ENCODE results near the gene SPATA16.

DNA sequence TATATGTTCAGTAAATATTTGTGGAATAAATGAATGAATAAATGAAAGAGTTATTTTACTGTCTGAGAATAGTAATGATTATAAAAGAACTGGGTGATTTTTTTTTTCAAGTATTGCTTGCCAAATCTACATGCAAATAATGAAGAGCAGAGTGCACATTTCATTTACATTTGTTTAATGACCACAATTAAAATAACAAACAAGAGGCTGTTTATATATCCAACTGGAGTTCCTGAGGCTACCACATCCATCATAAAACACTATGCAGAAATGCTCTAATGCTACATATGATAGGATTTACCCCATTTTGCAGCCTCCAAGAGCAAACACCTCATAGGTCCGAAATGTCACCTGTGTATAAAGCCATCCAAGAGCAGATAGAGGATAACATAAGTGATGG lies 266.0 kb downstream of the SPATA16 start:
- no peak for TF ChIP-seq POLR2A (IDR thresholded peaks at IDR 0.05; ENCODE audit: low read depth, low read length)
- TF ChIP-seq CTCF (IDR thresholded peaks at IDR 0.05; ENCODE audit: extremely low read depth in 1 of 2, insufficient read depth in 1 of 2, low read depth in 1 of 2, low read length in 2 of 2): no peak
- TF ChIP-seq JUN (IDR thresholded peaks at IDR 0.05; ENCODE audit: borderline replicate concordance, insufficient read depth, insufficient read length, low read depth): no peak
- TF ChIP-seq MAX (IDR thresholded peaks at IDR 0.05; ENCODE audit: insufficient read depth, insufficient read length): no peak
- no peak for TF ChIP-seq EZH2 (IDR thresholded peaks at IDR 0.05; ENCODE audit: borderline replicate concordance, low read depth, low read length, severe bottlenecking)
- TF ChIP-seq MYC (IDR thresholded peaks at IDR 0.05; ENCODE audit: low read depth, low read length): no peak
- TF ChIP-seq POLR2AphosphoS5 (IDR thresholded peaks at IDR 0.05; ENCODE audit: insufficient read depth, low read depth, low read length): no peak
